Upper lobe of right lung (tissue), 1 donor: ENCODE data around the gene LAMA4. TPM values are rescaled to one million over a fixed set of nuclear protein-coding genes. Genes with fewer than 3 reads are reported as not detected.

Experiments used
- ATAC-seq: fragments of 200-7000 bp; cut with Tn5 transposase; one replicate; pipeline ENCODE4 v1.9.1; 2020; ENCODE audit warnings: mild to moderate bottlenecking, moderate library complexity
- DNase-seq: peaks from one replicate; pipeline ENCODE4 v3.0.0-alpha.2; 2020
- H3K27ac ChIP-seq: fragments of 200-600 bp; one replicate; pipeline ENCODE4 v1.8.0; 2022
- H3K27me3 ChIP-seq: fragments of 200-600 bp; one replicate; pipeline ENCODE4 v1.8.0; 2022; ENCODE audit warnings: mild to moderate bottlenecking
- H3K36me3 ChIP-seq: fragments of 200-600 bp; one replicate; pipeline ENCODE4 v1.8.0; 2022
- H3K4me1 ChIP-seq: fragments of 200-600 bp; one replicate; pipeline ENCODE4 v1.8.0; 2022
- H3K4me3 ChIP-seq: fragments of 200-600 bp; one replicate; pipeline ENCODE4 v1.8.0; 2022; ENCODE audit warnings: mild to moderate bottlenecking
- H3K9me3 ChIP-seq: fragments of 200-600 bp; one replicate; pipeline ENCODE4 v1.8.0; 2022
- intact Hi-C: fragments of 100-400 bp; cut with DNase I; formaldehyde crosslinking; loops from one replicate; pipeline ENCODE4 v1.11.0; 2022
- total RNA-seq: library from RNA; stranded (reverse); fragmentation: NEBNext Ultra II Directional; extraction: Animal tissue kit (Norgen Biotek cat#: 25700); gene quantifications from one replicate; pipeline ENCODE4 v1.2.1, GENCODE V29; 2021
- TF ChIP-seq, protein P1 (sequence below): fragments of 200-600 bp; IDR thresholded peaks from one replicate; pipeline ENCODE4 v1.8.0; 2022; ENCODE audit warnings: antibody characterized with exemption
- donor health status: DM: no; HTN: yes; CAD: no; lungs with severe emphysema.

Gene LAMA4
- total RNA-seq, 1 donor from 2014 or later: 134 TPM

DNA sequence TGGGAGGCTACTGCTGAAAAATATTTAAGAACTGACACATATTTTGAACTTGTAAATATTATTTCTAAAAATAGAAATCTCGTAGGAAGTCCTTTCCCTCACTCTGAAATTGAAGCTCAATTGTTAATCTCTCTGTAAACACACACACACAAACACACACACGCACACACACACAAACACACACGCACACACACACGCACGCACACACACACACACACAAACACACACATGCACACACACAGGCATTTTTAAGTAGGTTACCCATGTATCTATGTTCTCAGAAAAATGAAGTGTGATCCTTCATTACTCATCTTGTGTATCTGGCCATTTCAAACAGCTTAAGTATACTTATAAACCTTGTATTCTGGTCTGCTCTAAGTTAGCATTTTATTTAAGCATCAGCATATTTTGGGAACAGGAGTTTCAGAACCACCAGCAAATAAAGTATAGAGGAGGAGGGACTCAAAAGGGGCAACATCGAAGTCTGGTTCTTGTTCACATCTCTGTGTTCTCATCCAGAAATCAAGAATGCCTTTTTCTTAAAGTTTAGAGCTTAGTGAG is 188.9 kb downstream of the LAMA4 start:
- H3K9me3 ChIP-seq: no peaks in the 10 kb centered on the region
- DNase-seq (no peak), ATAC-seq (no peak)
- intact Hi-C loops: no loop called here
- H3K27me3 ChIP-seq: no peaks in the 10 kb centered on the region
- H3K36me3 ChIP-seq: peaks cover 18% of the 10 kb centered on the region
- H3K27ac ChIP-seq: no peak overlapping the region
- no peaks in the 10 kb centered on the region for H3K4me1 ChIP-seq
- TF ChIP-seq, protein P1, sequence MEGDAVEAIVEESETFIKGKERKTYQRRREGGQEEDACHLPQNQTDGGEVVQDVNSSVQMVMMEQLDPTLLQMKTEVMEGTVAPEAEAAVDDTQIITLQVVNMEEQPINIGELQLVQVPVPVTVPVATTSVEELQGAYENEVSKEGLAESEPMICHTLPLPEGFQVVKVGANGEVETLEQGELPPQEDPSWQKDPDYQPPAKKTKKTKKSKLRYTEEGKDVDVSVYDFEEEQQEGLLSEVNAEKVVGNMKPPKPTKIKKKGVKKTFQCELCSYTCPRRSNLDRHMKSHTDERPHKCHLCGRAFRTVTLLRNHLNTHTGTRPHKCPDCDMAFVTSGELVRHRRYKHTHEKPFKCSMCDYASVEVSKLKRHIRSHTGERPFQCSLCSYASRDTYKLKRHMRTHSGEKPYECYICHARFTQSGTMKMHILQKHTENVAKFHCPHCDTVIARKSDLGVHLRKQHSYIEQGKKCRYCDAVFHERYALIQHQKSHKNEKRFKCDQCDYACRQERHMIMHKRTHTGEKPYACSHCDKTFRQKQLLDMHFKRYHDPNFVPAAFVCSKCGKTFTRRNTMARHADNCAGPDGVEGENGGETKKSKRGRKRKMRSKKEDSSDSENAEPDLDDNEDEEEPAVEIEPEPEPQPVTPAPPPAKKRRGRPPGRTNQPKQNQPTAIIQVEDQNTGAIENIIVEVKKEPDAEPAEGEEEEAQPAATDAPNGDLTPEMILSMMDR: no peak
- no peak overlapping the region for H3K4me3 ChIP-seq

DNA sequence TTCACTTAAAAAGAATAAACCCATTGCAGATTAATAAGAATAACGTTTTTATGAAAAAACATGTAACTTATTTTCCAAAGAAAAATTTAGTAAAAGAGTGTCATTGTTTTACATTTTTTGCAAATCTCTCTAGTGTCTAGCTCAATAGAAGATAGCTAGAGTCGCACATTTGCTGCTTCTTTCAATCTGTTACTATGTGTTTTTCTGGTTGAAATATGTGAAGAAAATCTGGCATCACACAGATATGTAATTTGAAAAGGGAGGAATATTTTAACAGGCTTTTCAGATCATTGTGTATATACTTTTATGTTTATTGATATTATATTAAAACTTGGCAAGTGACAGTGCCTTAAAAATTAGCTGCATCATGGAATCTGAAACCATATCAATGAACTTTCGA is 191.4 kb downstream of the LAMA4 start:
- no peak for ATAC-seq
- Histone ChIP-seq H3K9me3 (no peaks in the 10 kb centered on the region), H3K4me3 (no peak overlapping the region), H3K27ac (no peak overlapping the region), H3K4me1 (no peaks in the 10 kb centered on the region), H3K27me3 (no peaks in the 10 kb centered on the region), H3K36me3 (no peaks in the 10 kb centered on the region)
- no peak for DNase-seq
- intact Hi-C loops: no loop called here
- TF ChIP-seq, protein P1: no peak

DNA sequence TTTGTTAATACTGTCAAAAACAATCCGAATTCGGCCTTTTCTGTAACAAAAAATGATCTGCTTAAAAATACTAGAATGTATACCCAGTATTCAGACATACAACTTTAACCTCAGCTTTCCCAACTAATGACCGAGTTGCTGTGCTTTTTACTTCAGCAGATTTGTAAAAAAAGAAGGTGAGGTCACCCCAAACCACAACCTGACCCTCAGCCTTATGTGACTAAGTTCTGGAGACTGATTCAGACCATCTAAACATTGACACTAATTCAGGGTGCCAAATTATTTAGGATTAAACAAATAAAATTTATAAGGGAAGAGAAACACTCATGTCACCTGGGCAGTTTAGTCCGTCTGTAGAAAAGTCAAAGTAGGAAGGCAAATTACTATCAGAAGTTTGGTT is 192.8 kb downstream of the LAMA4 start:
- Histone ChIP-seq H3K4me3 (no peak overlapping the region), H3K9me3 (no peaks in the 10 kb centered on the region), H3K27me3 (no peaks in the 10 kb centered on the region), H3K4me1 (no peaks in the 10 kb centered on the region), H3K36me3 (no peaks in the 10 kb centered on the region), H3K27ac (no peak overlapping the region)
- intact Hi-C loops: no loop called here
- no peak for ATAC-seq
- TF ChIP-seq, protein P1: no peak
- no peak for DNase-seq

Other genes starting within 250 kb of the LAMA4 start
- gene CCN6, start 200.5 kb downstream of the LAMA4 start, total RNA-seq: not detected
- gene TUBE1, start 167.1 kb downstream of the LAMA4 start, total RNA-seq: 18.4 TPM
- gene FAM229B, start 167.0 kb downstream of the LAMA4 start, total RNA-seq: 8.2 TPM
- not detected for gene RFPL4B, start 92.8 kb upstream of the LAMA4 start, total RNA-seq